GM19463 (cell line): Measurements from ENCODE around the gene LRIG3.
"Not testable (repeated sequence)": the region's sequence is repeated elsewhere in the genome, so short reads cannot be mapped to it uniquely, and the experiment has no call there.

Experiments
- ATAC-seq: cut with Tn5 transposase; IDR thresholded peaks from one replicate; pipeline ENCODE4 v1.9.1; 2021; ENCODE audit warnings: mild to moderate bottlenecking, moderate library complexity; ENCODE audit not compliant: unreplicated experiment

LRIG3 gene

GRCh38 chr12:58905422-58905821 lies 14.9 kb downstream of the LRIG3 start:
- no peak for ATAC-seq

GRCh38 chr12:58902726-58903125 lies 17.6 kb downstream of the LRIG3 start:
- not testable (repeated sequence) for ATAC-seq

GRCh38 chr12:58901664-58902063 lies 18.6 kb downstream of the LRIG3 start:
- no peak for ATAC-seq

- ATAC-seq, result no peak
These were observed 22.3 kb downstream of the LRIG3 start for GRCh38 chr12:58897969-58898368.

GRCh38 chr12:58896278-58896677 lies 24.0 kb downstream of the LRIG3 start:
- no peak for ATAC-seq

- ATAC-seq, result no peak
These were observed 25.3 kb downstream of the LRIG3 start for GRCh38 chr12:58895053-58895452.

GRCh38 chr12:58894040-58894439 lies 26.3 kb downstream of the LRIG3 start:
- ATAC-seq, result no peak

- no peak for ATAC-seq
These were observed 26.8 kb downstream of the LRIG3 start for GRCh38 chr12:58893495-58893894.

- ATAC-seq, result no peak
These were observed 30.7 kb downstream of the LRIG3 start for GRCh38 chr12:58889557-58889956.

- ATAC-seq, result no peak
These were observed 32.0 kb downstream of the LRIG3 start for GRCh38 chr12:58888131-58888783.

GRCh38 chr12:58887068-58887467 lies 33.2 kb downstream of the LRIG3 start:
- ATAC-seq, result no peak

GRCh38 chr12:58886474-58886873 lies 33.8 kb downstream of the LRIG3 start:
- ATAC-seq, result no peak

GRCh38 chr12:58884916-58885315 lies 35.4 kb downstream of the LRIG3 start:
- ATAC-seq, result no peak

GRCh38 chr12:58883576-58884334 lies 36.5 kb downstream of the LRIG3 start:
- ATAC-seq, result peak; percentile 39

- no peak for ATAC-seq
These were observed 37.5 kb downstream of the LRIG3 start for GRCh38 chr12:58882826-58883225.

GRCh38 chr12:58881816-58882215 lies 38.5 kb downstream of the LRIG3 start:
- no peak for ATAC-seq

- no peak for ATAC-seq
These were observed 39.7 kb downstream of the LRIG3 start for GRCh38 chr12:58880639-58881038.

- ATAC-seq, result no peak
These were observed 43.0 kb downstream of the LRIG3 start for GRCh38 chr12:58877243-58877743.

GRCh38 chr12:58873496-58873895 lies 46.8 kb downstream of the LRIG3 start:
- ATAC-seq, result no peak

GRCh38 chr12:58871556-58871955 lies 48.7 kb downstream of the LRIG3 start:
- ATAC-seq, result no peak

- ATAC-seq, result no peak
These were observed 49.7 kb downstream of the LRIG3 start for GRCh38 chr12:58870595-58870994.

GRCh38 chr12:58860788-58861240 lies 59.5 kb downstream of the LRIG3 start:
- no peak for ATAC-seq
